HFF-Myc (cell line): ENCODE data around the gene DPP3.
"Not testable (repeated sequence)": the region's sequence is repeated elsewhere in the genome, so short reads cannot be mapped to it uniquely, and the experiment has no call there.

ENCODE experiments used
- DNase-seq: peaks from one replicate; pipeline ENCODE4 v3.0.0-alpha.2; 2011; ENCODE audit warnings: low read depth; ENCODE audit errors: extremely low read depth
- H3K4me3 ChIP-seq: replicated peaks from 2 replicates; pipeline ENCODE4 v1.5.1; 2011; ENCODE audit warnings: low read depth, mild to moderate bottlenecking, control low read depth, low read length
- TF ChIP-seq, protein P1 (sequence below): IDR thresholded peaks from 2 replicates; pipeline ENCODE4 v1.5.1; 2012; ENCODE audit warnings: mild to moderate bottlenecking, low read depth, low read length, control low read depth; ENCODE audit errors: missing control alignments

The DPP3 gene

GRCh38 chr11:66532784-66533183, 52.5 kb downstream of the DPP3 start:
- H3K4me3 ChIP-seq, result no peak overlapping the region
- TF ChIP-seq, protein P1, sequence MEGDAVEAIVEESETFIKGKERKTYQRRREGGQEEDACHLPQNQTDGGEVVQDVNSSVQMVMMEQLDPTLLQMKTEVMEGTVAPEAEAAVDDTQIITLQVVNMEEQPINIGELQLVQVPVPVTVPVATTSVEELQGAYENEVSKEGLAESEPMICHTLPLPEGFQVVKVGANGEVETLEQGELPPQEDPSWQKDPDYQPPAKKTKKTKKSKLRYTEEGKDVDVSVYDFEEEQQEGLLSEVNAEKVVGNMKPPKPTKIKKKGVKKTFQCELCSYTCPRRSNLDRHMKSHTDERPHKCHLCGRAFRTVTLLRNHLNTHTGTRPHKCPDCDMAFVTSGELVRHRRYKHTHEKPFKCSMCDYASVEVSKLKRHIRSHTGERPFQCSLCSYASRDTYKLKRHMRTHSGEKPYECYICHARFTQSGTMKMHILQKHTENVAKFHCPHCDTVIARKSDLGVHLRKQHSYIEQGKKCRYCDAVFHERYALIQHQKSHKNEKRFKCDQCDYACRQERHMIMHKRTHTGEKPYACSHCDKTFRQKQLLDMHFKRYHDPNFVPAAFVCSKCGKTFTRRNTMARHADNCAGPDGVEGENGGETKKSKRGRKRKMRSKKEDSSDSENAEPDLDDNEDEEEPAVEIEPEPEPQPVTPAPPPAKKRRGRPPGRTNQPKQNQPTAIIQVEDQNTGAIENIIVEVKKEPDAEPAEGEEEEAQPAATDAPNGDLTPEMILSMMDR, result no peak
- no peak for DNase-seq

- no peak for DNase-seq
- TF ChIP-seq, protein P1, result no peak
- H3K4me3 ChIP-seq, result no peak overlapping the region
Measured at GRCh38 chr11:66539170-66539869, 59.1 kb downstream of the DPP3 start.

- no peak for DNase-seq
- TF ChIP-seq, protein P1, result no peak
- no peak overlapping the region for H3K4me3 ChIP-seq
Measured at GRCh38 chr11:66539870-66540213, 59.6 kb downstream of the DPP3 start.

DNA sequence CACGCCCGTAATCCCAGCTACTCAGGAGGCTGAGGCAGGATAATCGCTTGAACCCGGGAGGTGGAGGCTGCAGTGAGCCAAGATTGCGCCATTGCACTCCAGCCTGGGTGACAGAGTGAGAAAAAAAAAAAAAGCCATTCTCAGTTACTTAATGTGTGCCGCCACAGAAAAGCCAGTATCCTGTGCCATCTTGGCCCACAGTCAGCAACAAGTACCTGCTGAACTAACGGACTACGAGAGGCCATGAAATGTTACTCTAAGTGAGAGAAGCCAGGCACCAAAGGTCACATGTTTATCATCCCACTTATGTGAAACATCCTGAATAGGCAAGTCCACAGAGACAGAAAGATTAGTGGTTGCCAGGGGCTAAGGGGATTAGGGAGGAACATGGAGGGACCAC, 60.4 kb downstream of the DPP3 start:
- not testable (repeated sequence) for DNase-seq, H3K4me3 ChIP-seq

- no peak overlapping the region for H3K4me3 ChIP-seq
- TF ChIP-seq, protein P1, result no peak
- DNase-seq, result no peak
Measured at GRCh38 chr11:66541892-66542291, 61.7 kb downstream of the DPP3 start.

DNA sequence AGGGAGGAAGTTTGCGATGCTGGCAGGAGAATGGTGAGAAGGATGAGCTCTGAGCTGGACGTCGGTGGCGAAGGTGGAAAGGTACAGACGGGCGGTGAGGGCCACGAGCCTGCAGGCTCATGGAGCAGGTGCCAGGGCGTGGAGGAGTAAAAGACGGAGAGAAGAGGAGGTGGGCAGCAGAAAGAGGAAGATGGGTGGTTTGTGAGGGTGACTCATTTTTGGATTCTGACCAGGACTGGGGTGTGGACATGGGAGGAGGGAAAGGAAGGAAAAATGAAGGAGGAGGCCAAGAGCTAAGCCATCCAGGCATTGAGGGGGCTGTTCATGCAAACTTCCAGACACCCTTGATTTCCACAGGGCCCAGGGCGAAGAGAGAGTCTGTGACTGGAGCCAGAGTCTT, 62.1 kb downstream of the DPP3 start:
- TF ChIP-seq, protein P1, result no peak
- DNase-seq, result no peak
- no peak overlapping the region for H3K4me3 ChIP-seq

- H3K4me3 ChIP-seq, result no peak overlapping the region
- TF ChIP-seq, protein P1, result peak; percentile 67
Measured at GRCh38 chr11:66543263-66544107, 63.3 kb downstream of the DPP3 start.

GRCh38 chr11:66544952-66545351, 64.7 kb downstream of the DPP3 start:
- not testable (repeated sequence) for DNase-seq

More at GRCh38 chr11:66543263-66544107, 63.3 kb downstream of the DPP3 start:
- peak; percentile 27 for DNase-seq

More at GRCh38 chr11:66544952-66545351, 64.7 kb downstream of the DPP3 start:
- H3K4me3 ChIP-seq, result peak overlapping the region; percentile 48
